RWPE2 (cell line): ENCODE measurements around the gene CST4.

Experiments used
- ATAC-seq: fragments of 200-7000 bp; cut with Tn5 transposase; 3 replicates; pipeline ENCODE4 v1.9.1; 2021; ENCODE audit warnings: low read depth
- DNase-seq: peaks from one replicate; pipeline ENCODE4 v3.0.0-alpha.2; 2020; ENCODE audit warnings: low spot score
- H3K27ac ChIP-seq: fragments of 450-650 bp; 2 replicates; pipeline ENCODE4 v1.5.1; 2017; ENCODE audit warnings: mild to moderate bottlenecking; ENCODE audit not compliant: poor library complexity, severe bottlenecking
- H3K27me3 ChIP-seq: fragments of 250-450 bp; sonication (Bioruptor Pico); 2 replicates; pipeline ENCODE4 v1.5.1; 2021; ENCODE audit warnings: mild to moderate bottlenecking, moderate library complexity; ENCODE audit not compliant: insufficient read depth, poor library complexity, severe bottlenecking
- H3K36me3 ChIP-seq: fragments of 250-450 bp; sonication (Bioruptor Pico); 2 replicates; pipeline ENCODE4 v1.5.1; 2020; ENCODE audit warnings: low read depth, mild to moderate bottlenecking, moderate library complexity
- H3K4me1 ChIP-seq: fragments of 250-450 bp; sonication (Bioruptor Pico); 2 replicates; pipeline ENCODE4 v1.5.1; 2021; ENCODE audit warnings: mild to moderate bottlenecking, moderate library complexity; ENCODE audit not compliant: insufficient read depth, poor library complexity, severe bottlenecking
- H3K4me3 ChIP-seq: fragments of 250-450 bp; sonication (Bioruptor Pico); 2 replicates; pipeline ENCODE4 v1.5.1; 2021; ENCODE audit warnings: mild to moderate bottlenecking, moderate library complexity; ENCODE audit not compliant: severe bottlenecking
- H3K9me3 ChIP-seq: fragments of 250-450 bp; sonication (Bioruptor Pico); 2 replicates; pipeline ENCODE4 v1.5.1; 2021; ENCODE audit warnings: mild to moderate bottlenecking, moderate library complexity; ENCODE audit not compliant: severe bottlenecking
- TF ChIP-seq, protein P1 (sequence below): fragments of 450-650 bp; IDR thresholded peaks from one replicate; pipeline ENCODE4 v1.5.1; 2017; ENCODE audit warnings: mild to moderate bottlenecking, moderate library complexity; ENCODE audit not compliant: poor library complexity, severe bottlenecking

The CST4 gene

DNA sequence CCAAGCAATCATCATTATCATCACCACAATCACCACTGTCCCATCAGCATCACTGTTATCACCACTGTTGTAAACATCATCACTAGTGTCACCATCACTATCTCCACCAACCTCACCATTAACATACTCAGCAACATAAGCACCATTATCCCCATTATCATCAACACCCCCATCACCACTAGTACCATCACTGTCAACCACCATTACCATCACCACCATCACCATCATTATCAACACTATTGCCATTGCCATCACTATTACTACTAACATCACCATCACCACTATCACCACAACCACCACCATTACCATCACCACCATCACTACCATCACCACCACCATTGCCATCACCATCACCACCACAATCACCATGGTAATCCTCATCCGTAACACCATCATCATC, 19.5 kb downstream of the CST4 start:
- Histone ChIP-seq H3K36me3 (no peaks in the 10 kb centered on the region), H3K9me3 (no peaks in the 10 kb centered on the region), H3K4me3 (no peak overlapping the region), H3K27me3 (no peaks in the 10 kb centered on the region), H3K4me1 (no peaks in the 10 kb centered on the region), H3K27ac (no peak overlapping the region)
- no peak for DNase-seq
- ATAC-seq, result no peak
- TF ChIP-seq, protein P1, sequence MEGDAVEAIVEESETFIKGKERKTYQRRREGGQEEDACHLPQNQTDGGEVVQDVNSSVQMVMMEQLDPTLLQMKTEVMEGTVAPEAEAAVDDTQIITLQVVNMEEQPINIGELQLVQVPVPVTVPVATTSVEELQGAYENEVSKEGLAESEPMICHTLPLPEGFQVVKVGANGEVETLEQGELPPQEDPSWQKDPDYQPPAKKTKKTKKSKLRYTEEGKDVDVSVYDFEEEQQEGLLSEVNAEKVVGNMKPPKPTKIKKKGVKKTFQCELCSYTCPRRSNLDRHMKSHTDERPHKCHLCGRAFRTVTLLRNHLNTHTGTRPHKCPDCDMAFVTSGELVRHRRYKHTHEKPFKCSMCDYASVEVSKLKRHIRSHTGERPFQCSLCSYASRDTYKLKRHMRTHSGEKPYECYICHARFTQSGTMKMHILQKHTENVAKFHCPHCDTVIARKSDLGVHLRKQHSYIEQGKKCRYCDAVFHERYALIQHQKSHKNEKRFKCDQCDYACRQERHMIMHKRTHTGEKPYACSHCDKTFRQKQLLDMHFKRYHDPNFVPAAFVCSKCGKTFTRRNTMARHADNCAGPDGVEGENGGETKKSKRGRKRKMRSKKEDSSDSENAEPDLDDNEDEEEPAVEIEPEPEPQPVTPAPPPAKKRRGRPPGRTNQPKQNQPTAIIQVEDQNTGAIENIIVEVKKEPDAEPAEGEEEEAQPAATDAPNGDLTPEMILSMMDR, result no peak

- Histone ChIP-seq H3K4me1 (no peaks in the 10 kb centered on the region), H3K9me3 (no peaks in the 10 kb centered on the region), H3K27me3 (no peaks in the 10 kb centered on the region), H3K36me3 (no peaks in the 10 kb centered on the region), H3K27ac (no peak overlapping the region), H3K4me3 (no peak overlapping the region)
- TF ChIP-seq, protein P1, result peak; percentile 83
- ATAC-seq (peak; percentile 79), DNase-seq (no peak)
These were observed 20.3 kb downstream of the CST4 start for GRCh38 chr20:23668477-23668951.

DNA sequence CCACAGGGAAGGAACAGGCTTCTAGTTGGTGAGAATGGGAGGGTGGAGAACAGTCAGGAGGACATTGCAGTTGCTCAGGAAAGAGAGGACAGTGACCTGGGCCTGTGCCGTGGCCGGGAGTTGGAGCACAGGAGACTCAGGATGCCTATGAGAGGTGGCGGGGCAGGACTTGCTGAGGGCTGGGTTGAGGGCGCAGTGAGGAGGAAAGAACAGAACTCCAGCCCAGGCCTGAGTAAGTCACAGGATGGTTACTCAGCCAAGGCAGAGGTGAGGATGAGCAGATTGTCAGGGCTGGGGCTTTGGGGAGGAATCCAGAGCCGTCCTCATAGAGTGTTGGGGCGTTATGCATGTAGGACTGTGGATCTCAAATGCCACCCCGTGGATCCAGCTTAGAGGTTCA, 21.2 kb downstream of the CST4 start:
- Histone ChIP-seq H3K27ac (no peak overlapping the region), H3K4me1 (no peaks in the 10 kb centered on the region), H3K9me3 (no peaks in the 10 kb centered on the region), H3K27me3 (no peaks in the 10 kb centered on the region), H3K4me3 (no peak overlapping the region), H3K36me3 (no peaks in the 10 kb centered on the region)
- TF ChIP-seq, protein P1, result no peak
- ATAC-seq (no peak), DNase-seq (no peak)

DNA sequence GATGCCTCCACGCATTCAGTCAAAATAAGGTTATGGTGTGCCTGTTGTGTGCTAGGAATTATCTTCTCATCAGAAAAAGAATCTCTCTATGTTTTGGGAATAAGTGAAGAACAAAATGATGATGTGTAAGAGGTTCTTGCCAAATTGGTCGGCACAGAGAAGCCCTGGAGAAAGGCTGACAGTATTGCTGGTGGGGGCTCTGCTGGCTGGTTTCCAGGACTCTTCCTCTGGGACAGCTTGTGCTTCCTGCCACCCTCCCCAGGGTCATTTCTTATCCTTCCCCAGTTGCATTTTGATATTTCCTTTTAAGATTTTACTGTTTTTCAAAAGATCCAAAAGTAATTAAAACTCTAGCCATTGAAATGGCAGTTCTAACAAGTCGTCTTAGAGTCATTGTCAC, 22.1 kb downstream of the CST4 start:
- H3K27ac ChIP-seq, result no peak overlapping the region
- no peak overlapping the region for H3K4me3 ChIP-seq
- TF ChIP-seq, protein P1, result no peak

DNA sequence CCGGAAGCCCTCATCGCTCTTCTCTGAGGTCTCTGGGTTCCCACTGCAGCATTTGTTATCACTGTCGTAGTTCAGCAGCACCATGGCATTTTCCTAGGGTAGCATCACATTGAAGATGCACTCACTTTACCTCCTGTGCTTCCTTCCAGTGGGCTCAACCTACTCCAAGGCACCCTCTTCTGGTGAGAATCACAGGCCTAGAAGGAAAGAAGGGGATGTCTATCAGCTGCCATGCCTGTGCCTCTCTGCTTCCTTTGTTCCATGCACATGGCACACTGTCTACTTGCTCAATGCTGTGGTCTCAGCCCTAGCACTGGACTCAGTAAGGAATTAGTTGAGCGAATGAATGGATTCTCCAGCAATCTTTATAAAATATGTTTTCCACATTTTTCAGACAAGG, 22.6 kb downstream of the CST4 start:
- no peaks in the 10 kb centered on the region for H3K36me3 ChIP-seq
- no peak overlapping the region for H3K4me3 ChIP-seq
- TF ChIP-seq, protein P1, result peak; percentile 20
- no peaks in the 10 kb centered on the region for H3K9me3 ChIP-seq
- no peaks in the 10 kb centered on the region for H3K4me1 ChIP-seq
- H3K27me3 ChIP-seq, result no peaks in the 10 kb centered on the region
- DNase-seq (no peak), ATAC-seq (peak; percentile 50)
- no peak overlapping the region for H3K27ac ChIP-seq

More for the DNA sequence above, 22.1 kb downstream of the CST4 start:
- Histone ChIP-seq H3K27me3 (no peaks in the 10 kb centered on the region), H3K36me3 (no peaks in the 10 kb centered on the region), H3K4me1 (no peaks in the 10 kb centered on the region), H3K9me3 (no peaks in the 10 kb centered on the region)
- no peak for ATAC-seq
- DNase-seq, result no peak
